Endothelial cell of umbilical vein (primary cell): ENCODE results near the gene GBX2. TPM values are rescaled to one million over a fixed set of nuclear protein-coding genes. Genes with fewer than 3 reads are reported as not detected.

Experiments used
- BruUV-seq: library from RNA; stranded (reverse); fragments of 400-500 nt; replicated peaks from 2 replicates; lab custom pipeline; 2021; lab: Mats Ljungman, UMichigan
- CTCF ChIA-PET: fragments of 300-600, 350-600 bp; sonication (Branson Sonifier 250); formaldehyde crosslinking; loops from one replicate; lab custom pipeline; 2021; ENCODE audit warnings: antibody characterized with exemption, inconsistent platforms; lab: Charles Lee
- POLR2A ChIA-PET: fragments of 300-600, 350-600 bp; sonication (Branson Sonifier 250); formaldehyde crosslinking; loops from one replicate; lab custom pipeline; 2021; ENCODE audit warnings: antibody characterized with exemption, inconsistent platforms; lab: Charles Lee
- DNase-seq: peaks from one replicate; pipeline ENCODE4 v3.0.0-alpha.2; 2011; ENCODE audit warnings: low read depth, low spot score
- FAIRE-seq: peaks from 2 replicates; lab custom pipeline; 2011; peaks lifted over from hg19 to GRCh38; lab: Jason Lieb, UNC
- H2AFZ ChIP-seq: 2 replicates; pipeline ENCODE4 v1.6.0; 2012; ENCODE audit warnings: low read depth, low read length, control low read depth, inconsistent platforms
- H3K27ac ChIP-seq: 2 replicates; pipeline ENCODE4 v1.5.1; 2011; ENCODE audit warnings: low read depth, mild to moderate bottlenecking, control low read depth, low read length, moderate library complexity; ENCODE audit not compliant: insufficient read depth
- H3K27me3 ChIP-seq, 2 experiments: 2 replicates each; pipeline versions ENCODE4 v1.6.0 to v1.6.1; 2011; ENCODE audit warnings: low read length in 2 of 2, mixed read lengths in 1 of 2; ENCODE audit not compliant: control insufficient read depth in 2 of 2, insufficient read depth in 2 of 2
- H3K36me3 ChIP-seq, 2 experiments: 2 replicates in 1 of 2; 3 replicates in 1 of 2; pipeline ENCODE4 v1.5.1; 2011; ENCODE audit warnings: low read length in 2 of 2, mild to moderate bottlenecking in 1 of 2, moderate library complexity in 1 of 2; ENCODE audit not compliant: control insufficient read depth in 2 of 2, insufficient read depth in 2 of 2; ENCODE audit errors: extremely low read depth in 1 of 2
- H3K4me1 ChIP-seq: 3 replicates; pipeline ENCODE4 v1.5.1; 2011; ENCODE audit warnings: mild to moderate bottlenecking, low read length; ENCODE audit not compliant: control insufficient read depth, insufficient read depth; ENCODE audit errors: extremely low read depth
- H3K4me2 ChIP-seq: 2 replicates; pipeline ENCODE4 v1.6.1; 2011; ENCODE audit warnings: low read length, control low read depth, mixed read lengths; ENCODE audit not compliant: insufficient read depth
- H3K4me3 ChIP-seq, 3 experiments: fragments of 200-600 bp in 1 of 3; sonication (generic), shearing (Covaris generic) in 1 of 3; replicated peaks in 1 of 3; 2 replicates each; pipeline ENCODE4 v1.5.1; 2011 to 2016; ENCODE audit warnings: control low read depth in 3 of 3, low read length in 3 of 3, mild to moderate bottlenecking in 2 of 3, inconsistent platforms in 1 of 3, low read depth in 1 of 3, moderate library complexity in 1 of 3; ENCODE audit not compliant: insufficient read depth in 1 of 3
- H3K79me2 ChIP-seq: 2 replicates; pipeline ENCODE4 v1.6.0; 2012; ENCODE audit warnings: low read length, inconsistent platforms; ENCODE audit not compliant: control insufficient read depth, insufficient read depth
- H3K9ac ChIP-seq: replicated peaks from 2 replicates; pipeline ENCODE3; 2011; ENCODE audit warnings: low read length, control low read depth; ENCODE audit not compliant: insufficient read depth; ENCODE audit errors: extremely low read depth
- H3K9me1 ChIP-seq: replicated peaks from 3 replicates; pipeline ENCODE4 v1.6.0; 2011; ENCODE audit warnings: mild to moderate bottlenecking, low read length; ENCODE audit not compliant: control insufficient read depth, insufficient read depth; ENCODE audit errors: extremely low read depth
- H3K9me3 ChIP-seq: replicated peaks from 2 replicates; pipeline ENCODE4 v1.5.1; 2012; ENCODE audit warnings: low read length, inconsistent platforms; ENCODE audit not compliant: control insufficient read depth, insufficient read depth
- H4K20me1 ChIP-seq: replicated peaks from 2 replicates; pipeline ENCODE3; 2011; ENCODE audit warnings: mild to moderate bottlenecking, low read length; ENCODE audit not compliant: control insufficient read depth, insufficient read depth; ENCODE audit errors: extremely low read depth
- EZH2 ChIP-seq: IDR thresholded peaks from 2 replicates; pipeline ENCODE4 v1.6.1; 2012; ENCODE audit warnings: borderline replicate concordance, low read depth, mild to moderate bottlenecking, moderate library complexity, low read length, inconsistent platforms; ENCODE audit not compliant: severe bottlenecking
- FOS ChIP-seq: IDR thresholded peaks from 2 replicates; pipeline ENCODE4 v1.6.1; 2011; ENCODE audit warnings: mild to moderate bottlenecking, low read length, moderate library complexity, borderline replicate concordance; ENCODE audit not compliant: insufficient read depth
- GATA2 ChIP-seq: IDR thresholded peaks from 2 replicates; pipeline ENCODE4 v1.7.0; 2011; ENCODE audit warnings: low read depth, mild to moderate bottlenecking, moderate library complexity, mixed read lengths, low read length; ENCODE audit not compliant: insufficient read length, insufficient read depth
- JUN ChIP-seq: IDR thresholded peaks from 2 replicates; pipeline ENCODE4 v1.6.1; 2011; ENCODE audit warnings: borderline replicate concordance, low read depth; ENCODE audit not compliant: insufficient read length, insufficient read depth
- MYC ChIP-seq: IDR thresholded peaks from one replicate; pipeline ENCODE4 v1.6.1; 2011; ENCODE audit warnings: mild to moderate bottlenecking, low read depth, low read length
- POLR2A ChIP-seq: IDR thresholded peaks from 2 replicates; pipeline ENCODE4 v1.6.1; 2012; ENCODE audit warnings: low read depth, mild to moderate bottlenecking, control low read depth, low read length
- POLR2AphosphoS5 ChIP-seq: IDR thresholded peaks from 2 replicates; pipeline ENCODE4 v1.6.1; 2012; ENCODE audit warnings: low read depth, mild to moderate bottlenecking, control low read depth, low read length, moderate library complexity; ENCODE audit not compliant: insufficient read depth
- dilution Hi-C: fragments of 300-500 bp; cut with MboI; formaldehyde crosslinking; loops from one replicate; pipeline ENCODE4 v1.15.0; 2019; ENCODE audit warnings: low sequenced_read_pairs; ENCODE audit not compliant: extremely low pct_ligation_motif_present
- intact Hi-C: fragments of 100-400 bp; cut with micrococcal nuclease; formaldehyde crosslinking; loops from one replicate; pipeline ENCODE4 v1.10.0; 2022
- polyA plus RNA-seq, 4 experiments: library from polyadenylated mRNA; depleted of rRNA in 3 of 4; stranded (reverse) in 3 of 4; unstranded in 1 of 4; fragments of >200 nt; gene quantifications; 2 replicates each; pipeline versions ENCODE4 v1.2.1 to v1.2.3, GENCODE V29; 2011 to 2012; ENCODE audit warnings: missing spikeins in 1 of 4
- total RNA-seq: library from RNA; stranded (reverse); gene quantifications from 2 replicates; pipeline ENCODE4 v1.2.3, GENCODE V29; 2021
- TF ChIP-seq, protein P1 (sequence below): IDR thresholded peaks from 2 replicates; pipeline ENCODE4 v1.6.1; 2011; ENCODE audit not compliant: insufficient read depth, insufficient read length
- TF ChIP-seq, protein P2 (sequence below), 2 donors: IDR thresholded peaks; 1 replicate in 1 of 2; 2 replicates in 1 of 2; pipeline ENCODE4 v1.5.1; 2011; ENCODE audit warnings: low read length in 2 of 2, mild to moderate bottlenecking in 2 of 2, moderate library complexity in 2 of 2, control low read depth in 1 of 2, inconsistent platforms in 1 of 2, low read depth in 1 of 2; ENCODE audit not compliant: insufficient read depth in 1 of 2; ENCODE audit errors: extremely low read depth in 1 of 2

GBX2 gene
- total and polyA plus RNA-seq, 2 donors (not counting 3 experiments of a cell fraction or from before 2014, with no cell fraction given): 3.0 to 3.6 TPM

DNA sequence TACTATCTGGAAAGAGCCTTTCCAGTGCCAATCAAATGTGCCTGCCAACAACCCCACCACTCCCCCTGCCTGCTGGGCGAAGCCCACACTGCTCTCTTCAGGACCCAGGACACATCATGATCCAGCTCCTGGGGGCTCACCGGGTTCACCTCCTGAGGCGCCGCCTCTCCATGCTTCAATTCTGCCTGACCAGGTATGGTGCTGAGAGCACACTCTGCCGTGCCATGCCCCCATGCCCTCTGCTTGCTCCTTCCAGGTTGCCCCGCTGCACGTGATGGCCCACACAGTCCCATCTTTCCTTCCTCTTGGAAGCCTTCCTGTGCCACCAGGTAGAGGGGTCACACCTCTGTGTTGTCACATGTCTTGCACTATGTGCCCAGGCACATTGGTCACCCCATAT lies 48.5 kb upstream of the GBX2 start:
- BruUV-seq: no TSS peak
- H3K27ac ChIP-seq: no peak overlapping the region
- dilution Hi-C loops: no loop called here

More for the DNA sequence above, 48.5 kb upstream of the GBX2 start:
- intact Hi-C loops: no loop called here
- POLR2A ChIA-PET: no interaction called here
- H3K4me2 ChIP-seq: no peak overlapping the region
- DNase-seq (no peak), FAIRE-seq (no peak)
- no peaks in the 10 kb centered on the region for H3K79me2 ChIP-seq
- H4K20me1 ChIP-seq: no peaks in the 10 kb centered on the region
- no peaks in the 10 kb centered on the region for H3K9me3 ChIP-seq
- no peaks in the 10 kb centered on the region for H3K36me3 ChIP-seq
- H3K4me1 ChIP-seq: no peaks in the 10 kb centered on the region
- no peak overlapping the region for H3K4me3 ChIP-seq
- H3K9ac ChIP-seq: no peak overlapping the region
- no peaks in the 10 kb centered on the region for H3K9me1 ChIP-seq
- TF ChIP-seq FOS: no peak
- no peak for TF ChIP-seq POLR2AphosphoS5
- no peak for TF ChIP-seq EZH2
- no peak for TF ChIP-seq POLR2A
- no peak for TF ChIP-seq JUN
- TF ChIP-seq GATA2: no peak
- TF ChIP-seq MYC: no peak
- TF ChIP-seq, protein P1, sequence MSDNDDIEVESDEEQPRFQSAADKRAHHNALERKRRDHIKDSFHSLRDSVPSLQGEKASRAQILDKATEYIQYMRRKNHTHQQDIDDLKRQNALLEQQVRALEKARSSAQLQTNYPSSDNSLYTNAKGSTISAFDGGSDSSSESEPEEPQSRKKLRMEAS: no peak
- TF ChIP-seq, protein P2, sequence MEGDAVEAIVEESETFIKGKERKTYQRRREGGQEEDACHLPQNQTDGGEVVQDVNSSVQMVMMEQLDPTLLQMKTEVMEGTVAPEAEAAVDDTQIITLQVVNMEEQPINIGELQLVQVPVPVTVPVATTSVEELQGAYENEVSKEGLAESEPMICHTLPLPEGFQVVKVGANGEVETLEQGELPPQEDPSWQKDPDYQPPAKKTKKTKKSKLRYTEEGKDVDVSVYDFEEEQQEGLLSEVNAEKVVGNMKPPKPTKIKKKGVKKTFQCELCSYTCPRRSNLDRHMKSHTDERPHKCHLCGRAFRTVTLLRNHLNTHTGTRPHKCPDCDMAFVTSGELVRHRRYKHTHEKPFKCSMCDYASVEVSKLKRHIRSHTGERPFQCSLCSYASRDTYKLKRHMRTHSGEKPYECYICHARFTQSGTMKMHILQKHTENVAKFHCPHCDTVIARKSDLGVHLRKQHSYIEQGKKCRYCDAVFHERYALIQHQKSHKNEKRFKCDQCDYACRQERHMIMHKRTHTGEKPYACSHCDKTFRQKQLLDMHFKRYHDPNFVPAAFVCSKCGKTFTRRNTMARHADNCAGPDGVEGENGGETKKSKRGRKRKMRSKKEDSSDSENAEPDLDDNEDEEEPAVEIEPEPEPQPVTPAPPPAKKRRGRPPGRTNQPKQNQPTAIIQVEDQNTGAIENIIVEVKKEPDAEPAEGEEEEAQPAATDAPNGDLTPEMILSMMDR (IDR thresholded peaks at IDR 0.05; ENCODE audit: extremely low read depth in 1 of 2, insufficient read depth in 1 of 2, low read depth in 1 of 2, low read length in 2 of 2): no peak
- no peak overlapping the region for H2AFZ ChIP-seq
- no peaks in the 10 kb centered on the region for H3K27me3 ChIP-seq
- CTCF ChIA-PET: no interaction called here
